Prostate gland (tissue), 2 donors: ENCODE data around the gene IMMP2L.

Source experiments
- CTCF ChIP-seq, 4 experiments: fragments of 200-600 bp in 2 of 4; fragments of 450-650 bp in 2 of 4; sonication (generic) in 2 of 4; IDR thresholded peaks; 1 replicate in 3 of 4; 2 replicates in 1 of 4; pipeline ENCODE4 v1.5.1; 2016 to 2019; ENCODE audit warnings: antibody characterized with exemption in 4 of 4, mild to moderate bottlenecking in 2 of 4, moderate library complexity in 2 of 4
- POLR2A ChIP-seq: fragments of 450-650 bp; IDR thresholded peaks from one replicate; pipeline ENCODE4 v1.6.1; 2016; ENCODE audit warnings: antibody characterized with exemption, mild to moderate bottlenecking
- POLR2AphosphoS5 ChIP-seq: sonication (generic); formaldehyde crosslinking; IDR thresholded peaks from one replicate; pipeline ENCODE4 v1.6.1; 2017; ENCODE audit warnings: antibody characterized with exemption

GRCh38 chr7:111090846-111091245 lies 471.4 kb downstream of the IMMP2L start, which contains the start of gene LRRN3:
- TF ChIP-seq CTCF (IDR thresholded peaks at IDR 0.05) (no peak), POLR2A (no peak), POLR2AphosphoS5 (no peak)
